GM18505 (cell line): ENCODE measurements around the gene TMTC4.

Source experiments
- ATAC-seq: cut with Tn5 transposase; IDR thresholded peaks from one replicate; pipeline ENCODE4 v1.9.1; 2021; ENCODE audit not compliant: unreplicated experiment
- POLR2A ChIP-seq: IDR thresholded peaks from 4 replicates; pipeline ENCODE4 v1.6.1; 2011; ENCODE audit warnings: borderline replicate concordance; ENCODE audit not compliant: insufficient read depth, insufficient read length; ENCODE audit errors: extremely low read depth

The TMTC4 gene

GRCh38 chr13:100659578-100659977, 15.0 kb downstream of the TMTC4 start:
- no peak for ATAC-seq
- TF ChIP-seq POLR2A, result no peak

DNA sequence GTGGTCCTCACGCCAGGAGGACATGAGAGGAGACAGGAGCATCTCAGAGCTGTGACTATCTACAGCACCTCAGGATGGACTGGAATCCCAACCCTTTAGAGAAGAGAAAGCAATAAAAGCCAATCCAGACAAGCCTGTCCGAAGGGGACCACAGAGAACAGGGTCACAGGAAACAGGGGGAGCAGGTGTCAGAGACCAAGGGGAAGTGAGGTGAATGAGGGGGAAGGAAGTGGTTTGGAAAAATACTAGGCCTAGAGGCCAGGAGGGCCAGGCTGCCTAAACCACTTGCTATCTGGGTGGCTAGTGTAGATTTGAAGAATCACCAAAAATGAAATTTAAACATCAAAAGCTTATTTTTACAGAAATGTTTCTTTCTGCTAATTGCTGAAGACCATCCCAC, 16.2 kb downstream of the TMTC4 start:
- ATAC-seq, result peak; percentile 83
- no peak for TF ChIP-seq POLR2A

GRCh38 chr13:100657881-100658315, 16.7 kb downstream of the TMTC4 start:
- TF ChIP-seq POLR2A, result no peak
- ATAC-seq, result peak; percentile 15

GRCh38 chr13:100652510-100652909, 22.1 kb downstream of the TMTC4 start:
- TF ChIP-seq POLR2A, result no peak
- ATAC-seq, result no peak

GRCh38 chr13:100650326-100650725, 24.3 kb downstream of the TMTC4 start:
- no peak for ATAC-seq
- TF ChIP-seq POLR2A, result no peak

GRCh38 chr13:100648354-100648753, 26.2 kb downstream of the TMTC4 start:
- ATAC-seq, result no peak
- no peak for TF ChIP-seq POLR2A

- no peak for TF ChIP-seq POLR2A
Measured at GRCh38 chr13:100646871-100647270, 27.7 kb downstream of the TMTC4 start.

GRCh38 chr13:100646030-100646673, 28.4 kb downstream of the TMTC4 start:
- no peak for ATAC-seq
- TF ChIP-seq POLR2A, result no peak

More at GRCh38 chr13:100646871-100647270, 27.7 kb downstream of the TMTC4 start:
- no peak for ATAC-seq

GRCh38 chr13:100645382-100645781, 29.2 kb downstream of the TMTC4 start:
- TF ChIP-seq POLR2A, result no peak
- no peak for ATAC-seq

DNA sequence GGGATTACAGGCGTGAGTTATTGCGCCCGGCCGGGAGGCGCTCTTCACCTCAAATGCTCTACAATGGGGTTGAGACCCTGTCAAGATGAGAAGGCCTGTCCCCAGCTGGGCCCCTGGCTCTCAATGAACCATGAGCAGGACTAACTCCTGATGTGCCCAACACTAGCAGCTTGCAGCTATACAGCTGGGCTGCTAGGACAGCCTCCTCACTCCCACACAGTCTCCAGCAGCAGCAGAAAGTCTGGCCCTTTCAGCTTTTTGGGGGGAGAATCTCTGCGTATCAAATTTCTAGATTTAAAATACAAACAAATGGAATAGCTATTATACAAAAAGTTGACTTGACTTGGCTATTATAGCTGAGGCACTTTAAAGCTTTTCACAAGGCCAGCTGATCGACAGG, 30.2 kb downstream of the TMTC4 start:
- no peak for TF ChIP-seq POLR2A
- ATAC-seq, result no peak

- no peak for TF ChIP-seq POLR2A
- no peak for ATAC-seq
Measured at GRCh38 chr13:100637796-100638195, 36.8 kb downstream of the TMTC4 start.

DNA sequence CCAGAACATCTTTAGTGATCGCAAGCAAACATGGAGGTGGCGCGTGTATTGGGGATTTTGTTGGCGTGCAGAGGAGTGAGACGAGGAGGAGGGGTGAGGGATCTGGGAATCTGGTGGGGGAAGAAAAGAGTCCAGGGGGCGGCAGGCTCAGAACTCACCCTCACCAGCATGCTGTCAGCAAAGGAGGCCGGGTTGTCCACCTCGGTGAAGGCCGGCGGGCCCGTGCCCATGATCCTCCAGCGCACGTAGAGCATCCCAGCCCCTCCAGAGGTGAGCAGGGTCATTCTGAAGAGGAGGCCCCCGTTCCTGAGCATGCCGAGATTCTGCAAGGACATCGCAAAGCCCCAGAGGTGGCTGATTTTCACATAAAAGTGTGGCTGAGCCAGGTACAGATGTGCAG, 37.2 kb downstream of the TMTC4 start:
- no peak for TF ChIP-seq POLR2A
- ATAC-seq, result no peak

DNA sequence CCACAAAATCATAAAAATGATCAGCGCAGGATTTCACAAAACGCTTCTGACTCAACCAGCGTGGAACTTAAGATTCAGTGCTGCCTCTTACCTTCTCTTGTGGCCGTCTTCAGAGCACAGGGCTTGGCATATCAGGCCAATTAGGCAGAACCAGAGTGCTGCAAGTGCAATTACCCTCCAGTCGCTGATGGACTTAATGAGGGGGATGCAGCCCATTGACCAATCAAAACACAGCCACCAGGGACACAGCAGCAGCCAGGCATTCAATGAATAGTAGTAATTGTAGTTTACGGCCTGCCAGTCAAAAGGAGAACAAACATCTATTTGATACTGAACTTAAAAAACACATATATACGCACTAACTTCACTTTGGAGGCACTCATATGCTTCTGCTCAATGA, 38.2 kb downstream of the TMTC4 start:
- no peak for ATAC-seq
- TF ChIP-seq POLR2A, result no peak

DNA sequence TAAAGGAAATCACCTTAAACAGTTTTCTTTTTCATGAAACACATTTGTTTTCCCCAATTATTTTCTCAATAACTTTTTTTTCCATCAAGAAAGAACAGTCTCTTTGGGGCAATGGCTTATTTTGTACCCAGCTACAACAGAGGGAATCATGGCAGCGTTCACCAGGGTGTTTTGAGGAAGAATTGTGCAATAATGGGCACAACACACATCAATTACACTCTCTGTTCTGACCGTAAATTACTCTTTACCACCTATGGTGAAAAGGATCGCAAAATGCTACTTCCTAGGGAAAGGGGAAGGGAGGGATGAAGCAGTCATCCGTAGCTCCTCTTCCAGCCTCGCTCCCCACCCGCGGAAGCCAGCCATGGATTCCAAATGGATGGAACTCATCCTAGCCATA, 38.6 kb downstream of the TMTC4 start:
- no peak for ATAC-seq
- TF ChIP-seq POLR2A, result no peak

- TF ChIP-seq POLR2A, result no peak
- ATAC-seq, result no peak
Measured at GRCh38 chr13:100634696-100635095, 39.9 kb downstream of the TMTC4 start.
